KMS-11 (cell line): ENCODE results near the gene APRT.

Experiments used
- H2AFZ ChIP-seq: fragments of 200-600 bp; sonication (generic); 2 replicates; pipeline ENCODE4 v1.6.1; 2016; ENCODE audit warnings: antibody characterized with exemption, mixed run types, low read depth
- H3K27ac ChIP-seq: fragments of 200-600 bp; sonication (generic); 2 replicates; pipeline ENCODE4 v1.6.1; 2016; ENCODE audit warnings: mild to moderate bottlenecking, mixed run types
- H3K27me3 ChIP-seq: fragments of 200-600 bp; sonication (generic); 2 replicates; pipeline ENCODE4 v1.6.1; 2017; ENCODE audit warnings: mild to moderate bottlenecking, low read depth, mixed run types, moderate library complexity; ENCODE audit not compliant: insufficient read depth
- H3K36me3 ChIP-seq: fragments of 200-600 bp; sonication (generic); 2 replicates; pipeline ENCODE4 v1.6.1; 2017; ENCODE audit warnings: mild to moderate bottlenecking, mixed run types; ENCODE audit not compliant: insufficient read depth
- H3K4me1 ChIP-seq: fragments of 200-600 bp; sonication (generic); 2 replicates; pipeline ENCODE4 v1.6.1; 2016; ENCODE audit warnings: mild to moderate bottlenecking, low read depth, mixed run types; ENCODE audit not compliant: poor library complexity, severe bottlenecking
- H3K4me2 ChIP-seq: fragments of 200-600 bp; sonication (generic); 2 replicates; pipeline ENCODE4 v1.7.0; 2016; ENCODE audit warnings: mild to moderate bottlenecking, mixed run types
- H3K4me3 ChIP-seq: fragments of 200-600 bp; sonication (generic); IDR thresholded peaks from 2 replicates; pipeline ENCODE4 v1.6.1; 2017; ENCODE audit warnings: low read depth, low read length, mixed read lengths; ENCODE audit not compliant: insufficient read depth
- H3K79me2 ChIP-seq: fragments of 200-600 bp; sonication (generic); 2 replicates; pipeline ENCODE4 v1.6.1; 2016; ENCODE audit warnings: low read depth, mixed run types; ENCODE audit not compliant: insufficient read depth
- H3K9ac ChIP-seq: fragments of 200-600 bp; sonication (generic); 2 replicates; pipeline ENCODE4 v1.6.1; 2016; ENCODE audit warnings: mild to moderate bottlenecking, mixed run types
- H4K20me1 ChIP-seq: fragments of 200-600 bp; sonication (generic); 2 replicates; pipeline ENCODE4 v1.6.1; 2016; ENCODE audit warnings: mild to moderate bottlenecking, mixed run types; ENCODE audit not compliant: insufficient read depth
- TF ChIP-seq, protein P1 (sequence below): fragments of 200-600 bp; sonication (generic); conservative IDR thresholded peaks from 2 replicates; pipeline ENCODE4 v1.6.1; 2017; ENCODE audit warnings: low read depth, mild to moderate bottlenecking, antibody characterized with exemption, low read length, moderate library complexity, mixed read lengths

Gene APRT

DNA sequence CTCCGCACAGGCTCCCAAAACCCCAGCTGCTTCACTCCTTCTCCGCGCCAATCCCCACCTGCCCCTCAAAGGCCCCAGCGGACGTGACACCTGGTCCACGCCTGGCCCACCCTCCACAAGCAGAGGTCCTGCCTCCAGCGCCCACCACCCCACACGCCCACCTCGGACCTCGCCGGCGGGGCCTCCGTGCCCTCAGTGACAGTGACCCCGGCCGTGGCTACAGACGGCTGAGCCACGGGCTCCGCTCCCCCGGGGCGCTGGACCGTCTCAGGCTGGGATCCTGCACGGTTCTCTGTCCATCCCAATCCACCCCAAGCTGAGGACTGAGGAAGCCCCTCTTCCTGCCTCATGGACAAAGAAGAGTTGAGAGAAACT, 51.8 kb downstream of the APRT start:
- H3K27ac ChIP-seq, result no peak overlapping the region
- no peak overlapping the region for H3K4me2 ChIP-seq
- H3K4me3 ChIP-seq, result no peak overlapping the region
- H3K27me3 ChIP-seq, result no peaks in the 10 kb centered on the region
- no peaks in the 10 kb centered on the region for H3K36me3 ChIP-seq
- no peaks in the 10 kb centered on the region for H3K4me1 ChIP-seq
- peaks cover 95% of the 10 kb centered on the region for H3K79me2 ChIP-seq
- no peak overlapping the region for H3K9ac ChIP-seq
- no peak overlapping the region for H2AFZ ChIP-seq
- H4K20me1 ChIP-seq, result peaks cover 36% of the 10 kb centered on the region; the same call in 1 of the 2 replicates
- TF ChIP-seq, protein P1, sequence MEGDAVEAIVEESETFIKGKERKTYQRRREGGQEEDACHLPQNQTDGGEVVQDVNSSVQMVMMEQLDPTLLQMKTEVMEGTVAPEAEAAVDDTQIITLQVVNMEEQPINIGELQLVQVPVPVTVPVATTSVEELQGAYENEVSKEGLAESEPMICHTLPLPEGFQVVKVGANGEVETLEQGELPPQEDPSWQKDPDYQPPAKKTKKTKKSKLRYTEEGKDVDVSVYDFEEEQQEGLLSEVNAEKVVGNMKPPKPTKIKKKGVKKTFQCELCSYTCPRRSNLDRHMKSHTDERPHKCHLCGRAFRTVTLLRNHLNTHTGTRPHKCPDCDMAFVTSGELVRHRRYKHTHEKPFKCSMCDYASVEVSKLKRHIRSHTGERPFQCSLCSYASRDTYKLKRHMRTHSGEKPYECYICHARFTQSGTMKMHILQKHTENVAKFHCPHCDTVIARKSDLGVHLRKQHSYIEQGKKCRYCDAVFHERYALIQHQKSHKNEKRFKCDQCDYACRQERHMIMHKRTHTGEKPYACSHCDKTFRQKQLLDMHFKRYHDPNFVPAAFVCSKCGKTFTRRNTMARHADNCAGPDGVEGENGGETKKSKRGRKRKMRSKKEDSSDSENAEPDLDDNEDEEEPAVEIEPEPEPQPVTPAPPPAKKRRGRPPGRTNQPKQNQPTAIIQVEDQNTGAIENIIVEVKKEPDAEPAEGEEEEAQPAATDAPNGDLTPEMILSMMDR, result no peak
